Endothelial cell of hepatic sinusoid (primary cell): Measurements from ENCODE around the gene HMGCS2.
"Not testable (repeated sequence)": the region's sequence is repeated elsewhere in the genome, so short reads cannot be mapped to it uniquely, and the experiment has no call there.

Source experiments
- in situ Hi-C: cut with HindIII; loops from 2 replicates; pipeline ENCODE4 v1.10.0; 2017; ENCODE audit warnings: low sequenced_read_pairs

The HMGCS2 gene

DNA sequence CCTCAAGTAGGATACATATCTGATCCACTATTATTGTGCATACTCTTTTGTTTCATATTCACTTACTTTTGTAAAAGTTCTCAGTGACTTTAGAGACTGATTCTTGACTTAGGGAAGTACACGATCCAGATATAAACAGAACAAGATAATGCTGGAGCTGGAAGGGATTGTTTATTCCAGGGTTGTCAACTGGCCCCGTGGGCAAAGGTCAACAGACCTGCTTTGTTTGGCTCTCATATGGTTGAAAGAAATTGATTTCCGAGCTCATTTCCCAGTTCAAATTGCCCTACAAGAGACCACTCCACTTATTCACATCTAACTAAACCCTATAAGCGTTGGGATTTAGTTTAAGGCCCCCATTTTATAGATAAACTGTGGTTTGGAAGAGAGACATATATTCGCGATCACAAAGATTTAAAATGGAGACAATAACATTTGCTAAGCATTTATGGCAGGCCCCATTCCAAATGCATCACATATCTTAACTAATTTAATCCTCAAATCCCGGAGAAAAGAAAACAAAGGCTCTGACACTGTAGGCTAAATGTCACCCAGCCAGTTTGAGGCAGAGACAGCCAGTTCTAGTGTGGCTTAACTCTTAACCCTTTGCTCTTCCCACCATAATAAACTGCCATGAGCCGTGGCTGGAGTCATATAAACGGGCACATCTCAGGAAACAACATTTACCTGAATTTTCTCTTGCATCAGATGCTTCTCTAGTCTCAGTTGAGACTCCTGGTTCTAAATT is 21.9 kb upstream of the HMGCS2 start:
- in situ Hi-C loops, result no loop called here

DNA sequence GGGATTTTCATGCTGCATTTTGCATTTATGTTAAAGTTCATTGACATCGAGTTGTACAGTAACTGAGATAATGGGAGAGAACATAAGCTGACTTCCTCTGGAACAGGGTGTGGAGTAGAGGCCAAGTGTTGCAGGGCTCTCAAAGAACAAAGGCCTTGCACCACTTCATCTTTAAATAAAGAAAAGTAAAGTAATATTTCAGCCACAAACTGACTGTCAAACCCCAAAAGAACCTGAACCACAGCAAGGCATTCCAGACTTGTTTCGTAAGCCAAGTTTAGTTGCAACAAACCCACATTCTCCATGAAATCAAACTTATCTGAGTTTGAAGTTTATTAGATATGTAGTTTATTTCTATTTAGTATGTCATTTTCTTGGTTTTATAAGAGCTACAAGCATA is 19.1 kb upstream of the HMGCS2 start:
- in situ Hi-C loops, result no loop called here

DNA sequence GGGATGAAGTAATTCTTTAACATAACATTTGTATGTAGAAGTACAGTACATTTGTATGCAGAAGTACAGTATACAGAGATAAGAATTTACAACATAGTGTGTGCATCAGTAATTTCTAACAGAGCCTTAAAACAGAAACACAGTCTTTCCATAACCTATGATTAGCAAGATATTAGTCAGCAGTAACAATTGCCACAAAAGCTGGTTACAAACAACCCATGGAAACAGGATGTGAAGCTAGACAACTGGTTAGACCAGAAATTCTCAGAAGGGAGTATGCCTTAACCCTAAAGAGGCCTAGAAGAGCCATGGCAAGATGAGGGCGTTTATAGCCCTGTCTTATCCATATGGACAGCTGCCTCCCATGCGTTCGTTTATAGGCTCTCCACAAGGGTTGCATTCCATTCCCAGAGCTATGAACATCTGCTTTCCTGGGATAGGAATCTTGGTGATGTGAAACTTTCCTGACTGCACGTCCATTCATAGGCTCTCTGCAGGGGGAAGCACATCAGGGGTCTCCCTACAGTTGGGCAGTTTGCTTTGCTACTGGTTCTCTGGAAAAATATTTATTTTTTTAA is 17.9 kb upstream of the HMGCS2 start:
- in situ Hi-C loops, result not testable (repeated sequence)

DNA sequence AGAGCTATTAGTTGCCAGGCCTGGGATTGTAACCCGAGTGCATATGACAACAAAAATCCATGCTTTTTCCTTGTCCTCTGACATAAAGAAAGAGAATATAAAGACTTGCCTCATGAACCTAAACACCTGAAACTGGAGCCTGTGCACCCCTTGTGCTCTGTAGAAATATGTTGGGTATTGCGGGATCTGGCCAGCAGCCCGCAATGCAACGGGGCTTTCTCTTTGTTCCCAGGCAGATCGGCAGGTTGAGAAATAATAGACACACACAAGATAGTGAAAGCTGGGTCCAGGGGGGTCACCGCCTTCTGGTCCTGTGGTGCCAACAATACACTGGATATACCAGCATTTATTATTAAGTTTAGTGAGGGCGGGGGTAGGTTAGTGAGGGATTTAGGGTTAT is 17.3 kb upstream of the HMGCS2 start:
- in situ Hi-C loops, result not testable (repeated sequence)

DNA sequence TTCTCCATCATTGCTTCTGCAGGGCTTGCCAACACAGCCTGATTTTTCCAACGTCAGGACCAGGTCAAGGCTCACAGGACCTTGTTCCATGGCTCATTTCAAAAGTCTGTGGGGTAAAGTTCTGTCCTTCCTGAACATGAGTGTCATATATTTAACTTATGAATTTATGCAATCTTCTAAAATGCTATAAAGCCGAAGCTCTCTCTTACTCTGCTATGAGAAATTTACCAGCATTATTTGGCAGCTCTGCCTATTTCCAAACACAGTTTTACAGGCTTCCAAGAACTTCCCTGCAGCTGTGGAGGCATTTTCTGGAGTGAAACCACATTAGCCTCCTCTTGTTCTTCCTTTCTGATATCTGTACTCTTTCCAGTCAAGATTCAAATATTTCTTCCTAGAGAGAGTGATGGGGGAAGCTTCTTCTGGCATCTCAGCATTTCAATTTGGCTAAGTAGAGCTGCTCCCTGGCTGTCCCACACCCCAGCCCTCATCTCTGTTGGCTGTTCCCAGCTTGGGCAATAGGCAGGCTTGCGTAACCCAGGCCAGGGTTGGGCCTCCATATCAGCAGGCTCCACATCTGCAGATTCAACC is 15.6 kb upstream of the HMGCS2 start:
- in situ Hi-C loops, result no loop called here

DNA sequence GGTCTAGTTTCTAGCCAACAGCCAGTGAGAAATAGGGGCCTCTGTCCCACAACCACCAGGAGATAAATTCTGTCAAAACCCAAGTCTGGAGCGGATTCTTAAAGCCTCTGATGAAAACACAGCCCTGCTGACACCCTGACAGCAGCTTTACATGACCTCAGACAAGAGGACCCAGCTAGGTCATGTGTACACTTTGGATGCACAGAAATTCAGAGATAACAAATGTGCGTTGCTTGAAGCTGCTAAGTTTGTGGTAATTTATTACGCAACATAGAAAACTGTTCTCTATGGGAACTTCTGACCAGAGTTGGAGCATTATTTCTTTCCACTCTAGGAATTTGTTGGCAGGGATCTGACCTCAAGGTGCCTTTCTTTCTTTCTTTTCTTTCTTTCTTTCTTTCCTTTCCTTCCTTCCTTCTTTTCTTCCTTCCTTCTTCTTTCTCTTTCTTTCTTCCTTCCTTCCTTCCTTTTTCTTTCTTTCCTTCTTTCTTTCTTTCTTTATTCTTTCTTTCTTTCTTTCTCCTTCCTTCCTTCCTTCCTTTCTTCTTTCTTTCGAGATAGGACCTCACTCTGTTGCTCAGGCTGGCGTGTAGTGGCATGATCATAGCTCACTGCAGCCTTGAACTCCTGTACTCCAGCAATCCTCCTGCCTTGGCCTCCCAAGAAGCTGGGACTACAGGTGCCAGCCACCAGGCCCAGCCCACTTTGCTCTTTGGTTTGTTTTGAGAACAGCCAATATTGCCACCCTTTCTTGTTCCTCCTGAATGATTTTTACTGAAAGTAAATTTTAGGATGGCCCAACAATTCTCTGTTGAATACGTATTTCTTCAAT is 14.9 kb upstream of the HMGCS2 start:
- in situ Hi-C loops, result no loop called here

DNA sequence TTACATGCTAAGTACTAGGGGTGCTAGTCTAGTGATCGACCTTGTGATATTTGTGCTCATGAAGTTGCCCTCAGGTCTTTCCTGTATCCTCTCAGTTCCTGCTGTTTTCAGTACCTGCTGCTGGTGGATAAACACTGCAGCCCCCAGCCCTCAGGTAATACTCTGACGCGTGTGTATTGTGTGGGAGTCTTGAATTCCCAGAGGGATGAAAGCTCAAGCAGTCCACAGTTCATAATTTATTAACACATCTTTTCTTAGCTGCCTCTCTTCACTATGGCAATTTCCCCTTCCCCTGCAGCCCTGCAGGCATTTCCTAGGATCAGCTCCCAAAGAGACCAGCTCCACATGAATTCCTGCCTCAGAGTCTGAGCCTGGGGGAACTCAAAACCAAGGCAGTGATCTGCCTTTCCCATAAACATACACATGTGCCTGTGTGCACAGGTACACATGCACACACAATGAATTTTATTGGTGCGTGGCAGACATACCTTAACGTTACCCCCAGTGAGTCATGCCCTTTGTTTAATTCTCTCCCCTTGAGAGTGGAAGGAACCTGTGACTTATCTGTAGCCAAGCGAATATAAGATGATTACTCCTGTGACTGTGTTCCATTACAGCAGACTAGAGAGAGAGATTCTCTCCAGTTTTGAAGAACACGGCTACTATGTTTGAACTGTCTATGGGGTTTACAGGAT is 14.1 kb upstream of the HMGCS2 start:
- in situ Hi-C loops, result no loop called here

DNA sequence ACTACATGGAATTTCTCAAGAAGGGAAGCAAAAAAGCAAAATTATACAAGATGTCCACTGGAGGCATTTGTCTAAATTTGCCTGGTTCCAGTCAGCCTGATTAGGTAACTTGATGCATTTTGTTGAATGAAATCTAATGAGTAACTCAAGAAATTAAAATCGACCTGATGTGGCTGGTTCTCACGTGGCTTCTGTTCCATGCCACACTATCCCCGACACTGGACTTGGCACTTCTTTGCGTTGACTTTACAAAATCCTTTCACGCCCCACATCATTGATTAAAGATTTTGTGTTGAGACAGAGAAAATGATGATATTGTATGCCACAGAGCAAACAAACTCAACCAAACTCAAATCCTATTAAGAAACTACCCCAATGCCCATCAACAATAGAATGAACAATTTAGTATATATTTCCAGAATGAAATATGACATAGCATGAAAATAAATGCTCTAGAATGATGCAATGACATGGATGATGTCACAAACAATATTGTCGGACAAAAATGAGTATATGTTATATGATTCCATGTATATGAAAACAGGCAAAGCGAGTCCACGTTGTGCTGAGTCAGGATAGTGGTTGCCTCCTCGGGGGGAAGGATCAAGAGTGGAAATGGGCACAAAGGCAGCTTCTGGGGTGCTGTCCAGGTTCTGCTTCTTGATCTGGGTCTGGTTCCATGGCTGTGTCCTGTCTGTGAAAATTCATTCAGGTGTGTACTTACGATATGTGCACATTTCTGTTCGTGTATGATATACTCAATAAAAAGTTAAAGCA is 12.9 kb upstream of the HMGCS2 start:
- in situ Hi-C loops, result no loop called here

DNA sequence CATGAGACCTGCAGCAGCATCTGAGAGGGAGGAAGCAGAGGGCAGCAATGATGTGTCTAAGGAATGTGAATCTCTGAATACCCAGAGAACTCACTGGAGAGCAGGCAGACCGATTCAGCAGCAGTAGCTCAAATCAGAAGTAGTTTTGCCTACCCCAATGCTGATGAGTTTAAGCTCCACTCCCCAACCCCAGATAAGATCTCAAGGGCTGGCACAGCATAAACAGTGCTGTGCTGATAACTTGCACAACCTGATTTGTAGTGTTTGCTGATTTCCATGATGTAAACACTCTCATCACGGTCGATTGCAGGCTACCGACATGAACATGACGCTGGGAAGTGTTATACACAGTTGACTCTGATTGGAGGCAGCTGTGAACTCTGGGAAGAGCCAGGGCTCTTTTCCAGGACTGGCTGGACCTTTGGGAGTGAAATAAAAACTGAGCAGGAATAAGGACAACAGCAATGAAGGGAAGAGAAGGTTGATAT is 11.2 kb upstream of the HMGCS2 start:
- in situ Hi-C loops, result no loop called here

DNA sequence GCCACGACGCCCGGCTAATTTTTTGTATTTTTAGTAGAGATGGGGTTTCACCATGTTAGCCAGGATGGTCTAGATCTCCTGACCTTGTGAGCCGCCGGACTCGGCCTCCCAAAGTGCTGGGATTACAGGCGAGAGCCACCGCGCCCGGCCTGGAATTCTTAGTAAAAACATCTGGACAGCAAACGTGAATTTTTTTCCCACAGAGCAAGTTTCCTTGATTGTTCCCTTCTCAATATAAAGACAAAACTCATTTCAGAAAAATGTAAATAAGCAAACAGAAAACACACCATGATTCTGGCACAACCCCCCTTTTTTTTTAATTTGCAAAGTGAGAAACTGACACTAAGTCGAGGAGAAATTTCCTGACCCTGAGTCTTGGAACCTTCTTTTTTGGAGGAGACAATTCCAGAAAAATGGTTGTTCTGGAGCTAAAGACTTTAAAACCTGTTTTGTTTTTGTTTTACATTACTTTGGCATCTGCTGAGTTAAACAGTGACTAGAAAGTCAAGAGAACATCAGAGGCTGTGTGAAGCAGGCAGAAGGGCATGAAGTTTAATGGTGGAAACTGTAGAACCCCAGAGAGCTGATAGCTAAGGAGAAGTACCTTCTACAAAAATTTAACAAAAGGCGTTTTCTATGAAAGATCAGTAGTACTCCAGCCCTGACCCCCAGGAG is 10.3 kb upstream of the HMGCS2 start:
- in situ Hi-C loops, result no loop called here

DNA sequence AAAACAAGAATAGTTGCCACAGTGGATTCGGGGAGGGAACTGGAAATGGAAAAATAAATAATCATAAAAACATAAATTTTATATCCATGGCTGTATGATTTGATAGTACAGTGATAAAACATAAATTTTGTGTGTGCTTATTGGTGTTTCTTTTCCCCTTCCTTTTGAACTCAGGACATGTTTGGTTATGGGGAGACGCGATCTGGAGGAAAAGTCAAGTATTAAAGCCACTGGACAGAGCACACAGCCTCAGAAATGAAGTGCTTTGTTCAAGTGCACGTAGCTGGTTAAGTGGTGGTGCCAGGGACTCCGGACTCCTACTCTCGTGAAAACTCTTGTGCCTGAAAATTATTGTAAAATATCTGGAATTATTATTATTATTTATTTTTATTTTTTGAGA is 9.7 kb upstream of the HMGCS2 start:
- in situ Hi-C loops, result no loop called here

DNA sequence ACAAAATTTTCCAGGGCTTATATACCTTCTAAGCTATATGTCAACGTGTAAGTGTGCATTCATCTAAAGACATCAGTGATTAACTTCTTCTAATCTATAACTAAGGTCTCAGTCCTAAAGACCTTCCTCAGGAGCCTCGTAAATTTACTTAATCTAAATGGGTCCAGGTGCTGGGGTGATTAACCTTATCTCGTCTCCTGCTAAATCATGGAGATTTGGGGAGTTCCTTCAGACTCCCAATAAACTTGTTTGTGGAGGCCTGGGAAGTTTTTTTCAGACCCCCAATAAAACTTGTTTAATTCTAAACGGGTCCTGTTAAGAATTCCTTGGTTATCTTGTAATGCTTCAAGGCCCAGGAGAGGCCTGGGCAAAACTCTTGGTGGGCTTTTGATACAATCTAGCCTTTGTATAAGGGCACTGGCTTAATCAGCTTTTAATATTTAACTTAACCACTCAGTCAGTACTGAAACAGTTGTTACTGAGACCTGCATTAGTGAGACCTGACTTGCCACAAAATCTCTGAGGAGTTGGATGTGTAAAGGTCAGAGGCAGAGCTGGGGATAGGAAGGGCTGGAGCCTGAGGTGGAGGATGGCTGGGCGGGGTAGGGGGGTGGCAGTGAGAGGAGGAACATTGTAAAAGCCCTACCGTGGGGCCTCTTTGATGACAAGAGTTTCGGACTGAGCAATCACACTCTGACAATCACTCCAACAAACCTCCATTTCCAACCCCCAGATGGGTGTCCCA is 6.2 kb upstream of the HMGCS2 start:
- in situ Hi-C loops, result loop anchor here (25.0 kb wide), 1 partner anchor 213 kb away; no protein-coding TSS in a partner anchor

DNA sequence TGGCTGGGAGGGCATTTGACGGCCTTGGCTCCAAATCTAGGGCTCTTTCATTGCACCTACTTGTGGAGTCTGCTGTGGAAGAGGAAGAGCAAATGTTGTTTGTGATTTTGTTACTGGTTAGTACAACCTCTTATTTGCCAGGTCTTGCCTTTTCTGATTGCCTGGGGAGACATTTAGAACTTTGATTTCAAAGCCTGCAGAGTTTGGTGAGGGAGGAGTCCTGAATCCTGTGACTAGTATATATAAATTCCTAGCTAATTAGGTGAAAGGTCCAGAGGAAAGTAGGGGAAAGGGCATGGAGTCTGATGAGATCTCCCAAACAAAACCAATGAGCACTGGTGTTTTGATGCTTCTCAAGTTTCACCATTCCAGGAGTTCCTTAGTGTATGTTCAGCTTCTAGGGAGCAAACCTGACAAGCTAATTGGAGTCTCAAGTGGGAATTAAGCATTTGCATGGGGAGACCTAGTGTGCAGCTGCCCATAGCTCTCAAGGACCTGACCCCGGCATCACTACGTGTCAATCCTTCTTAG is 5.1 kb upstream of the HMGCS2 start:
- in situ Hi-C loops, result loop anchor here (25.0 kb wide), 1 partner anchor 211 kb away; no protein-coding TSS in a partner anchor

DNA sequence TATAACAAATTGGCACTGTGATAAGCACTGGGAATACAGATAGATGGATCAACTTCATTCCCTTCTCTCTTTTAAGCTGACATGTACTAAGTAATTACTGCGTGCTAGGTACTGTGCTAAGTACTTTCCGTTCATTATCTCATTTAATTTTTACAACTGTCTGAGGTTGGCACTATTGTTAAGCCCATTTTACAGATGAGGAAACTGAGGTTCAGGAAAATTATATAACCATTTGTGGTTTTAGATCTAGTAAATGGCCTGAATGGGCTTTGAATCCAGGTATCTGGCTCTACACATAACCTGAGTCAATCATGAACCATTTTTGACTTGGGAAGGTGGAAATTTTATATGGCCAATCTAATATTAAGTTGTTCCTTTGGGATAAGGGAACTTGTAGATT is 3.6 kb upstream of the HMGCS2 start:
- in situ Hi-C loops, result loop anchor here (25.0 kb wide), 1 partner anchor 210 kb away; no protein-coding TSS in a partner anchor

DNA sequence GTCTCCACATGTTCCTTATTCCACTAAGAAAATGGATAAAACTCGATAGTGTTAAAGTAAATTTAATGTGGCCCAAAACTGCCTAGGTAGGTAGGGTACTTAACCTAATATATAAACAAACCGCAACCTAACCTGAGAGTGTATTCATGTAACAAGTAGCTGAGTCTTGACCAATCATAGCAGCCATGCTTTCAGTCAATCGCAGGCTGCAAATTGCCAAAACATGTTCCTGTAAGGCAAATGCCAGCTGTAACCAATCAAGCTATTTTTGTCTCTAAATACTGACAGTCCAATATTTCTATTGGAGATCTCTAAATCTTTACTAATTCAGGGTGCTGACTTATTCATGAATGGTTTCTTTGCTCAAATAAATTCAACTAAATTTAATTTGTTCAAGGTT is 3.1 kb upstream of the HMGCS2 start:
- in situ Hi-C loops, result loop anchor here (25.0 kb wide), 1 partner anchor 209 kb away; no protein-coding TSS in a partner anchor

DNA sequence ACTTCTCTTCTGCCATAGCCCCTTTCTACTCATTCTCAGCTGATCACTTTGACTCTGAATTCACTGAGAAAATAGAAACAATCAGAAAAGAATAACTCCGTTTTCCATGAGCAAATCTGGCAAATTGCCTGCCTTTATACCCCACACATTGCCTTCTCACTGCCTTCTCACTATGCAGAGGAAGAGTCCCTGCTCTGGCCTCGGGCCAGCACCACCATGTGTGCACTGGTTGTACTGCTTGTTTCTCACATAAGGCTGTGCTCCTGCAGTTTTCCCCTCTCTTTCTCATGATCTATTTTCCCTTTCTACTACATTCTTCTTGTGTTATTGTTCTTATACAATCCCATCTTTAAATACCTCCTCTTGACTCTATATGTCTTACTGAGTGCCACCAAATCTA is 2.3 kb upstream of the HMGCS2 start:
- in situ Hi-C loops, result loop anchor here (25.0 kb wide), 1 partner anchor 209 kb away; no protein-coding TSS in a partner anchor

DNA sequence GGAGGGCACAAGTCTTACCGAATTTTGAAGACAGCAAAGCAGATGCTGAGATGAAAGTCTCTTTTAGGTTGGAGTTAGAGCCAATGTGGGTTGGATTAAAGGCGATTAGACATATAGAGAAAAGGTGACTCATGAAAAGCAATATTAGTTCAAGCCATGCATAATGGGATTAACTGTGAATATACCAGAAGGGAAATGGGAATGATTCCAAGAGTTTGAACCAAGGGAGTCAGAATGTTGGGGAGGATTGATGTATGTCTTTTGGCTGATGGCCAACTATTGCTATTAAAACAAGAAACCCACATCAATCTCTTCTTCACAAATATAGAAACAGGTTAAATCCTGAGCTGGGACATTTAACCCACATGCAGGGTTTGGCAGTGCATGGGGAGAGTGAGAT is 1.2 kb downstream of the HMGCS2 start:
- in situ Hi-C loops, result loop anchor here (25.0 kb wide), 1 partner anchor 205 kb away; no protein-coding TSS in a partner anchor

DNA sequence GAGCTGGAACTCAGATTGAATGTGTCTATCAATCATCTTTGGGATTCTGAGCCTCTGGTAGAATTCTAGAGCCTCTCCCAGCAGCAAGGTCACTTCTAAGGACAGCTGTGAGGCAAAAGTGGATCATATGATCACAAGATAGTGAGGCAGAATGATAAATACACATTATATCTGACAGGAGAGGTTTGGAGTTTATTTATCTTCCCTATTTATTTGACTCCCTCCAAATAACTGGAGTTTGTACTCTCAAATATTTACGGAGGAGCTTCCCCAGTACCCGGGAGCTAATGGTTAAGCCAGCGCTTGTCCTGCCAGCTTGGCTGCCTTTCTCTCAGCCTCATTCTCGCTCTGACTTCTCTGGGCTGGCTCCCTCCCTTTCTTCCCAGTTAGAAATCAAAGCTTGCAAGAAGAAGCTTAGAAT is 2.3 kb downstream of the HMGCS2 start:
- in situ Hi-C loops, result loop anchor here (25.0 kb wide), 1 partner anchor 204 kb away; no protein-coding TSS in a partner anchor
